NOMO-1 treated with dmso at 0.1 percent for 144 hours (cell line): ENCODE results near the gene OR52N4.
"Not testable (repeated sequence)": the region's sequence is repeated elsewhere in the genome, so short reads cannot be mapped to it uniquely, and the experiment has no call there.

Experiments
- DNase-seq: peaks from one replicate; lab custom pipeline; 2025; ENCODE audit not compliant: unreplicated experiment; lab: John Stamatoyannopoulos, UW

The OR52N4 gene

GRCh38 chr11:5753943-5754342, at the start of gene OR52N4:
Gene OR52N4 (plus strand): TSS chr11:5754243. CDS start chr11:5754741, 498 bp downstream.
- no peak for DNase-seq

- DNase-seq, result no peak
Observed at GRCh38 chr11:5705688-5706087, 48.4 kb upstream of the OR52N4 start.

GRCh38 chr11:5712507-5712906, 41.5 kb upstream of the OR52N4 start:
- DNase-seq, result no peak

GRCh38 chr11:5713695-5714094, 40.3 kb upstream of the OR52N4 start:
- DNase-seq, result no peak

- not testable (repeated sequence) for DNase-seq
Observed at GRCh38 chr11:5716518-5716917, 37.5 kb upstream of the OR52N4 start.

- no peak for DNase-seq
Observed at GRCh38 chr11:5719703-5720495, 34.1 kb upstream of the OR52N4 start.

GRCh38 chr11:5722622-5723021, 31.4 kb upstream of the OR52N4 start:
- DNase-seq, result no peak

- DNase-seq, result no peak
Observed at GRCh38 chr11:5726351-5726750, 27.7 kb upstream of the OR52N4 start.

- DNase-seq, result no peak
Observed at GRCh38 chr11:5727691-5728090, 26.4 kb upstream of the OR52N4 start.

GRCh38 chr11:5736396-5736795, 17.6 kb upstream of the OR52N4 start, which contains the start of gene OR56B1:
Gene OR56B1 (plus strand): TSS chr11:5736448. CDS start chr11:5736517, 69 bp downstream.
- DNase-seq, result no peak

GRCh38 chr11:5737091-5737490, 17.0 kb upstream of the OR52N4 start:
- no peak for DNase-seq

- DNase-seq, result no peak
Observed at GRCh38 chr11:5737670-5738392, 16.2 kb upstream of the OR52N4 start.

- DNase-seq, result no peak
Observed at GRCh38 chr11:5738431-5738830, 15.6 kb upstream of the OR52N4 start.

- no peak for DNase-seq
Observed at GRCh38 chr11:5746614-5747013, 7.4 kb upstream of the OR52N4 start.

GRCh38 chr11:5749836-5750235, 4.2 kb upstream of the OR52N4 start:
- no peak for DNase-seq

GRCh38 chr11:5767056-5767455, 13.0 kb downstream of the OR52N4 start:
- DNase-seq, result no peak

GRCh38 chr11:5783255-5783654, 29.2 kb downstream of the OR52N4 start, which contains the start of gene OR52N5:
Gene OR52N5 (minus strand): TSS chr11:5783355. CDS start chr11:5778634, 4,721 bp downstream.
- DNase-seq, result no peak

- DNase-seq, result no peak
Observed at GRCh38 chr11:5791165-5791564, 37.1 kb downstream of the OR52N4 start, which contains the start of gene OR52N1. Gene OR52N1 (minus strand): TSS chr11:5791265. CDS start chr11:5788816, 2,449 bp downstream.

GRCh38 chr11:5796541-5796940, 42.5 kb downstream of the OR52N4 start:
- no peak for DNase-seq

- no peak for DNase-seq
Observed at GRCh38 chr11:5803982-5804381, 49.9 kb downstream of the OR52N4 start.
